ENCODE results near the gene DNM2. TPM values are rescaled to one million over a fixed set of nuclear protein-coding genes. Genes with fewer than 3 reads are reported as not detected.

Gene DNM2
- total RNA-seq, 4 donors from 2014 or later = 73.6 to 115 (median 93.7) TPM

DNA sequence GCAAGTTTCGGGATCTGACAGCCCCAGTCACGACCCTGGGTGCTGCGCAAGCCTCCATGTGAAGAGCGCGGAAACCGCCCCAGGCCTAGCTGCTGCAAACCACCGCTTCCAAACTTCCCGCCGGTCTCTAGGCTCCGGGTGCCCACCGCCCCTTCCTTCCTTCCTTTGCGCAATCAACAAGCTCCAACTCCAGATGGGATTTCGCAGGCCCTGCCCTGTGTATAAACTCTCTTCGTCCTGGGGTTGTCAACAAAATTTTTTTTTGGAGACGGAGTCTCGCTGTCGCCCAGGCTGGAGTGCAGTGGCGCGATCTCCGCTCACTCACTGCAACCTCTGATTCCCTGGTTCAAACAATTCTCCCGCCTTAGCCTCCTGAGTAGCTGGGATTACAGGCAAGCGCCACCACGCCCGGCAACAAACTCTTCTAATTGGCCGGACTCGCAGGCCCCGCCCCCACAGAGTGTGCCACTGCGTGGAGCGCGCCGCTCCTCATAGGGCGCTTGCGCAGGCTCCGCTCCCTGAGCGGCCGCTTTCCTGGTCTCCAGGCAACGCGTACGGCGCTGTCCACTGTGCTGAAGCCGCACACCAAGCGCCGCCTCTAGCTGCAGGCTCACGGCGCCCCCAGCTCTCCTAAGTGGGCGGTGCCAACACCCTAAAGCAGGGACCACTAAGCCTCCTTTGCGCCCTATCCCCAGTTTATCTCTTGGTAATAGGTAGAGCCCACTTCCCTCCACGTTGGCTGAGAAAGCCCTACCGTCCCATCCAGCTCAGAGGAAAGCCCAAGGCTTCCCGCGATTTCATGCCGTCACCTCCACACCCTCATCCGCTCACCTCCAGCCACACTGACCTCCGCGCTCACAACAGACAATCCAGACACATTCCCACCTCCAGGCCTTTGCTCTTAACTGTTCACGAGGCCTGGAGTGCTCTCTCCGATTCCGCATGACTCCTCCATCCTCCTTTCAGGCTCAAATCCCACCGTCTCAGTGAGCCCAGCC, 22.2 kb upstream of the DNM2 start:
- WGBS = 17% methylated on average over 32 of the region's 59 CpGs
- Histone ChIP-seq H3K27ac (replicated peaks in 1 of 4) (no peak overlapping the region), H3K36me3 (peaks cover 11 to 27% (median 20%) of the 10 kb centered on the region in 4 donors), H3K4me3 (peak overlapping the region; percentile 1 to 28 (median 25)), H3K4me1 (peaks cover 10 to 28% (median 19%) of the 10 kb centered on the region in 4 donors), H3K27me3 (no peaks in the 10 kb centered on the region), H3K9me3 (no peaks in the 10 kb centered on the region)
- DNase-seq (ENCODE audit: extremely low spot score) = peak; percentile 95
- TF ChIP-seq POLR2A (IDR thresholded peaks at IDR 0.05; ENCODE audit: low read depth) = no peak
- TF ChIP-seq, protein P1, sequence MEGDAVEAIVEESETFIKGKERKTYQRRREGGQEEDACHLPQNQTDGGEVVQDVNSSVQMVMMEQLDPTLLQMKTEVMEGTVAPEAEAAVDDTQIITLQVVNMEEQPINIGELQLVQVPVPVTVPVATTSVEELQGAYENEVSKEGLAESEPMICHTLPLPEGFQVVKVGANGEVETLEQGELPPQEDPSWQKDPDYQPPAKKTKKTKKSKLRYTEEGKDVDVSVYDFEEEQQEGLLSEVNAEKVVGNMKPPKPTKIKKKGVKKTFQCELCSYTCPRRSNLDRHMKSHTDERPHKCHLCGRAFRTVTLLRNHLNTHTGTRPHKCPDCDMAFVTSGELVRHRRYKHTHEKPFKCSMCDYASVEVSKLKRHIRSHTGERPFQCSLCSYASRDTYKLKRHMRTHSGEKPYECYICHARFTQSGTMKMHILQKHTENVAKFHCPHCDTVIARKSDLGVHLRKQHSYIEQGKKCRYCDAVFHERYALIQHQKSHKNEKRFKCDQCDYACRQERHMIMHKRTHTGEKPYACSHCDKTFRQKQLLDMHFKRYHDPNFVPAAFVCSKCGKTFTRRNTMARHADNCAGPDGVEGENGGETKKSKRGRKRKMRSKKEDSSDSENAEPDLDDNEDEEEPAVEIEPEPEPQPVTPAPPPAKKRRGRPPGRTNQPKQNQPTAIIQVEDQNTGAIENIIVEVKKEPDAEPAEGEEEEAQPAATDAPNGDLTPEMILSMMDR (IDR thresholded peaks at IDR 0.05) = peak in 1 of 3 experiments; percentile 26
- peak in 1 of 2 donors; percentile 69 for TF ChIP-seq POLR2AphosphoS5 (IDR thresholded peaks at IDR 0.05)
- no peak for TF ChIP-seq EP300 (IDR thresholded peaks at IDR 0.05)
- intact Hi-C loops (cut with DNase I) = no loop called here

DNA sequence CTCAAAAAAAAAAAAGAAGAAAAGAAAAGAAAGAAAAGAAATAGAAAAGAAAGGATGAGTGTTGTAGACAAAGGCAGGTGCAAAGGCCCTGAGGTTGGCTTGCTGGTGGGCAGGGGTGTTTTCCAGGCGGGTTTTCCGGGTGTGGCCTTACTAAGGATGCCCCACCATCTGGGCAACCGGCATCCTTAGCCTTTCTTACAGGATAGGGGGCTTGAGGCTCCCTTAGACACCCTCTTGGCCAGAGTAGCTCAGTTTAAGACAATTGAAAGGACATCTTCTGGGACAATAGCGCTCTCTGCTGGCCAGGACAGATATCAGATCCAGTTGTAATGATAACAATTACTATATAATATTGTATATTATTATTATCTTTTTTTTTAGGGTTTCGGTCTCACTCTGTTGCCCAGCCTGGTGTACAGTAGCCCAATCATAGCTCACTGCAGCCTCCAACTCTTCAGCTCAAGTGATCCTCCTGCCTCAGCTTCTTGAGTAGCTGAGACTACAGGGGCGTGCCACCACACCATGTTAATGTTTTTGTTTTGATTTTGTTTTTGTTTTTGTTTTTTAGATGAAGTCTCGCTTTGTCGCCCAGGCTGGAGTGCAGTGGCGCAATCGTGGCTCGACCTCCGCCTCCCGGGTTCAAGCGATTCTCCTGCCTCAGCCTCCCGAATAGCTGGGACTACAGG, 18.1 kb upstream of the DNM2 start:
- H3K4me3 ChIP-seq = no peak overlapping the region
- intact Hi-C loops (cut with DNase I) = loop anchor here (10.0 kb wide), 1 partner anchor 115 kb away; the partner anchor contains the start of gene AP1M2
- TF ChIP-seq EP300 (IDR thresholded peaks at IDR 0.05) = no peak
- no peak for TF ChIP-seq POLR2A (IDR thresholded peaks at IDR 0.05; ENCODE audit: low read depth)
- TF ChIP-seq, protein P1 (IDR thresholded peaks at IDR 0.05) = peak; percentile 30 to 52 (median 33)
- TF ChIP-seq POLR2AphosphoS5 (IDR thresholded peaks at IDR 0.05) = no peak
- peaks cover 0 to 5% (median 0%) of the 10 kb centered on the region in 4 donors for H3K27me3 ChIP-seq
- H3K27ac ChIP-seq (replicated peaks in 1 of 4) = no peak overlapping the region
- DNase-seq (ENCODE audit: extremely low spot score) = no peak
- 47% methylated on average over 15 of the region's 15 CpGs for WGBS
- H3K4me1 ChIP-seq = peaks cover 21 to 42% (median 32%) of the 10 kb centered on the region in 4 donors
- H3K36me3 ChIP-seq = peaks cover 0 to 15% (median 11%) of the 10 kb centered on the region in 4 donors
- no peaks in the 10 kb centered on the region for H3K9me3 ChIP-seq

DNA sequence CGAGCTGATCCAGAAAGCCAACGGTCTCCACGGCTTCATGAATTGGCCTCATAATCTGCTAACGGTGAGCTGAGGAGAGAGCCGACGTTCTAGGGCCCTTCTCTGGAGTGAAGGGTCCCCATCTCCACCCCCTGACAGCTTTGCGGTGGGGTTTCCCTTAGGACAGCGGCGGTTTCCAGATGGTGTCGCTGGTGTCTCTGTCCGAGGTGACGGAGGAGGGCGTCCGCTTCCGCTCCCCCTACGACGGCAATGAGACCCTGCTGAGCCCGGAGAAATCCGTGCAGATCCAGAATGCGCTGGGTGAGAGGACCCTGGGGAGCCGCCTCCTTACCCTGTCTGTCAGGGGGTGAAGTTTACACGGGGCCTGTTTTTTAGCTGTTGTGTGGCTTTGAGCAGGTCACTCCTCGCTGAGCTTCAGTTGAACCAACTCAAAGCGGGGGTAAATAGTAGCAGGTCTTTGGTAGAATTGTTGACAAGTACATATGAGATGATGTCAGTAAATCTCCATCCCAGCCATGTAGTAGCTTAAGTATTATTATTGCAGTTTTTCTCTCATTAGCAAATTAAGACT, 15.8 kb upstream of the DNM2 start:
- intact Hi-C loops (cut with DNase I) = loop anchor here (10.0 kb wide), 1 partner anchor 117 kb away; the partner anchor contains the start of gene AP1M2
- TF ChIP-seq EP300 (IDR thresholded peaks at IDR 0.05) (no peak), POLR2AphosphoS5 (IDR thresholded peaks at IDR 0.05) (no peak), POLR2A (IDR thresholded peaks at IDR 0.05; ENCODE audit: low read depth) (no peak)
- TF ChIP-seq, protein P1 (IDR thresholded peaks at IDR 0.05) = no peak
- no peak for DNase-seq (ENCODE audit: extremely low spot score)
- H3K27ac ChIP-seq (replicated peaks in 1 of 4) = peak overlapping the region in 3 of 4 donors; percentile 51 to 80 (median 69)
- peaks cover 0 to 5% (median 0%) of the 10 kb centered on the region in 4 donors for H3K27me3 ChIP-seq
- H3K4me1 ChIP-seq = peaks cover 11 to 23% (median 16%) of the 10 kb centered on the region in 4 donors
- H3K4me3 ChIP-seq = peak overlapping the region; percentile 67 to 98 (median 73)
- WGBS = 13% methylated on average over 10 of the region's 24 CpGs
- peaks cover 0 to 32% (median 15%) of the 10 kb centered on the region in 4 donors for H3K36me3 ChIP-seq
- H3K9me3 ChIP-seq = no peaks in the 10 kb centered on the region

DNA sequence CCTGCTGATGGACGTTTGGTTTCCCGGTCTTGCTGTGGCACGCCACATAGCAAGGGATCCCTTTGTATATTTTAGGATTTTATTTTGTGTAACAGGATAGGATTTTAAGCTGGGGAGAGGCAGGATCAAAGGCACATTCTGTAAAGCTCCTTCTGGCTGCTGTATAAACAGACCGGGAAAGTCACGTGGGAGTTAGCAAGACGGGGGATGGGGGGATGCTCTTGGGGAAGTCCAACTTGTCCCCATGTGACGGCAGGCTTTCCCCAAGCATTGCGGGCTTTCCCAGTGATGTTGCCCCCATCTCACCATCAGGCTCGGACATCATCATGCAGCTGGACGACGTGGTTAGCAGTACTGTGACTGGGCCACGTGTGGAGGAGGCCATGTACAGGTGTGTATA, 10.9 kb upstream of the DNM2 start:
- WGBS = 68% methylated on average over 10 of the region's 12 CpGs
- H3K36me3 ChIP-seq = peaks cover 7 to 73% (median 41%) of the 10 kb centered on the region in 4 donors
- H3K27ac ChIP-seq (replicated peaks in 1 of 4) = no peak overlapping the region
- TF ChIP-seq POLR2AphosphoS5 (IDR thresholded peaks at IDR 0.05) (no peak), EP300 (IDR thresholded peaks at IDR 0.05) (no peak), POLR2A (IDR thresholded peaks at IDR 0.05; ENCODE audit: low read depth) (no peak)
- TF ChIP-seq, protein P1 (IDR thresholded peaks at IDR 0.05) = no peak
- H3K4me1 ChIP-seq = peaks cover 5% of the 10 kb centered on the region in 4 donors
- no peaks in the 10 kb centered on the region for H3K27me3 ChIP-seq
- no peak for DNase-seq (ENCODE audit: extremely low spot score)
- H3K4me3 ChIP-seq = no peak overlapping the region
- intact Hi-C loops (cut with DNase I) = loop anchor here (10.0 kb wide), 1 partner anchor 122 kb away; the partner anchor contains the start of gene AP1M2
- H3K9me3 ChIP-seq = no peaks in the 10 kb centered on the region
